ENCODE data around the gene MRPL46. TPM values are rescaled to one million over a fixed set of nuclear protein-coding genes. Genes with fewer than 3 reads are reported as not detected.
"Not testable (repeated sequence)": the region's sequence is repeated elsewhere in the genome, so short reads cannot be mapped to it uniquely, and the experiment has no call there.

The MRPL46 gene
- total RNA-seq, 3 donors from 2014 or later (not counting 1 experiment from before 2014, with no cell fraction given): 9.8 to 11.0 (median 10.2) TPM

- WGBS (ENCODE audit: insufficient coverage): 94% methylated on average over 2 of the region's 2 CpGs
- peaks cover 0 to 3% of the 10 kb centered on the region in 2 donors for H3K9me3 Mint-ChIP-seq
- no peak overlapping the region for H3K4me3 ChIP-seq (ENCODE audit: low read length)
- no peak for TF ChIP-seq CTCF (IDR thresholded peaks at IDR 0.05)
- ATAC-seq (no peak), DNase-seq (no peak)
- peaks cover 16 to 69% of the 10 kb centered on the region in 2 donors for H3K27me3 Mint-ChIP-seq (ENCODE audit: low read depth in 2 of 2)
- H3K4me1 Mint-ChIP-seq: no peaks in the 10 kb centered on the region
- H3K36me3 Mint-ChIP-seq: peaks cover 14% of the 10 kb centered on the region
- H3K4me1 ChIP-seq (ENCODE audit: control insufficient read depth, insufficient read depth, low read length): no peaks in the 10 kb centered on the region
- peaks cover 8% of the 10 kb centered on the region for H3K27me3 ChIP-seq (ENCODE audit: control insufficient read depth, insufficient read depth, low read length)
- intact Hi-C loops (cut with micrococcal nuclease): no loop called here
- H3K4me3 Mint-ChIP-seq: no peak overlapping the region
- H3K27ac Mint-ChIP-seq: no peak overlapping the region
- H3K27ac ChIP-seq (ENCODE audit: low read length): no peak overlapping the region
- H3K9me3 ChIP-seq (ENCODE audit: control insufficient read depth, insufficient read depth, low read length): no peaks in the 10 kb centered on the region
- H3K36me3 ChIP-seq (ENCODE audit: control insufficient read depth, insufficient read depth, low read length): no peaks in the 10 kb centered on the region
These were observed 26.0 kb downstream of the MRPL46 start for GRCh38 chr15:88441076-88441730.

- intact Hi-C loops (cut with micrococcal nuclease): no loop called here
- no peak overlapping the region for H3K4me3 ChIP-seq (ENCODE audit: low read length)
- DNase-seq (no peak), ATAC-seq (no peak)
- TF ChIP-seq CTCF (IDR thresholded peaks at IDR 0.05): no peak
- H3K27ac Mint-ChIP-seq: no peak overlapping the region
- no peaks in the 10 kb centered on the region for H3K4me1 Mint-ChIP-seq
- no peaks in the 10 kb centered on the region for H3K36me3 ChIP-seq (ENCODE audit: control insufficient read depth, insufficient read depth, low read length)
- peaks cover 14% of the 10 kb centered on the region for H3K36me3 Mint-ChIP-seq
- H3K27ac ChIP-seq (ENCODE audit: low read length): no peak overlapping the region
- no peaks in the 10 kb centered on the region for H3K4me1 ChIP-seq (ENCODE audit: control insufficient read depth, insufficient read depth, low read length)
- H3K9me3 Mint-ChIP-seq: peaks cover 0 to 3% of the 10 kb centered on the region in 2 donors
- WGBS (ENCODE audit: insufficient coverage): 60% methylated on average over 1 of the region's 1 CpG
- peaks cover 18 to 61% of the 10 kb centered on the region in 2 donors for H3K27me3 Mint-ChIP-seq (ENCODE audit: low read depth in 2 of 2)
- H3K27me3 ChIP-seq (ENCODE audit: control insufficient read depth, insufficient read depth, low read length): peaks cover 8% of the 10 kb centered on the region
- no peaks in the 10 kb centered on the region for H3K9me3 ChIP-seq (ENCODE audit: control insufficient read depth, insufficient read depth, low read length)
- no peak overlapping the region for H3K4me3 Mint-ChIP-seq
These were observed 27.2 kb downstream of the MRPL46 start for GRCh38 chr15:88440021-88440420.

GRCh38 chr15:88438181-88438580, 29.0 kb downstream of the MRPL46 start:
- Histone ChIP-seq H3K36me3 (ENCODE audit: control insufficient read depth, insufficient read depth, low read length) (no peaks in the 10 kb centered on the region), H3K9me3 (ENCODE audit: control insufficient read depth, insufficient read depth, low read length) (no peaks in the 10 kb centered on the region), H3K4me3 (ENCODE audit: low read length) (no peak overlapping the region), H3K27me3 (ENCODE audit: control insufficient read depth, insufficient read depth, low read length) (peaks cover 8% of the 10 kb centered on the region), H3K27ac (ENCODE audit: low read length) (no peak overlapping the region), H3K4me1 (ENCODE audit: control insufficient read depth, insufficient read depth, low read length) (no peaks in the 10 kb centered on the region)
- H3K9me3 Mint-ChIP-seq: no peaks in the 10 kb centered on the region
- intact Hi-C loops (cut with micrococcal nuclease): no loop called here
- 80% methylated on average over 5 of the region's 5 CpGs for WGBS (ENCODE audit: insufficient coverage)
- no peak for TF ChIP-seq CTCF (IDR thresholded peaks at IDR 0.05)
- no peak for ATAC-seq
- H3K27ac Mint-ChIP-seq: no peak overlapping the region
- DNase-seq: no peak
- H3K4me1 Mint-ChIP-seq: no peaks in the 10 kb centered on the region
- peaks cover 12 to 51% of the 10 kb centered on the region in 2 donors for H3K27me3 Mint-ChIP-seq (ENCODE audit: low read depth in 2 of 2)
- H3K4me3 Mint-ChIP-seq: no peak overlapping the region
- H3K36me3 Mint-ChIP-seq: peaks cover under 1% of the 10 kb centered on the region

- DNase-seq; H3K4me1 Mint-ChIP-seq; H3K9me3 ChIP-seq (ENCODE audit: control insufficient read depth, insufficient read depth, low read length); H3K36me3 Mint-ChIP-seq; H3K4me3 Mint-ChIP-seq; H3K27ac ChIP-seq (ENCODE audit: low read length); ATAC-seq; H3K36me3 ChIP-seq (ENCODE audit: control insufficient read depth, insufficient read depth, low read length); intact Hi-C loops (cut with micrococcal nuclease); H3K9me3 Mint-ChIP-seq; H3K27me3 ChIP-seq (ENCODE audit: control insufficient read depth, insufficient read depth, low read length); H3K27ac Mint-ChIP-seq; H3K4me3 ChIP-seq (ENCODE audit: low read length); H3K4me1 ChIP-seq (ENCODE audit: control insufficient read depth, insufficient read depth, low read length): not testable (repeated sequence)
- peaks cover 11 to 33% of the 10 kb centered on the region in 2 donors for H3K27me3 Mint-ChIP-seq (ENCODE audit: low read depth in 2 of 2)
- WGBS (ENCODE audit: insufficient coverage): 87% methylated on average over 5 of the region's 5 CpGs
These were observed 33.1 kb downstream of the MRPL46 start for GRCh38 chr15:88434106-88434505.
